IMR-90 (cell line): ENCODE data around the gene RASSF7. TPM values are rescaled to one million over a fixed set of nuclear protein-coding genes. Genes with fewer than 3 reads are reported as not detected.

Experiments
- ATAC-seq: fragments of 200-7000 bp; cut with Tn5 transposase; 2 replicates; pipeline ENCODE4 v1.9.1; 2020; ENCODE audit warnings: low read depth, mild to moderate bottlenecking, moderate library complexity
- BruUV-seq: library from RNA; stranded (reverse); fragments of 400-500 nt; replicated peaks from 2 replicates; lab custom pipeline; 2021; lab: Mats Ljungman, UMichigan
- CTCF ChIA-PET: fragments of 300-600 bp; formaldehyde crosslinking; extraction: SDS; loops from one replicate; lab custom pipeline; 2021; ENCODE audit warnings: antibody characterized with exemption; lab: Yijun Ruan, JAX
- POLR2A ChIA-PET: fragments of 300-600 bp; sonication (Branson Sonifier 250); formaldehyde crosslinking; loops from one replicate; lab custom pipeline; 2022; ENCODE audit warnings: antibody characterized with exemption; ENCODE audit not compliant: unreplicated experiment; lab: Charles Lee
- DNase-seq: peaks from one replicate; pipeline ENCODE4 v3.0.0; 2013
- H2AFZ ChIP-seq: replicated peaks from 2 replicates; pipeline ENCODE3; 2013; ENCODE audit warnings: low read length, mild to moderate bottlenecking; ENCODE audit not compliant: poor library complexity
- H2AK5ac ChIP-seq: 2 replicates; pipeline ENCODE4 v1.6.1; 2013; ENCODE audit warnings: low read depth, low read length, inconsistent platforms
- H2AK9ac ChIP-seq: replicated peaks from 2 replicates; pipeline ENCODE3; 2013; ENCODE audit warnings: mild to moderate bottlenecking, low read depth, low read length, moderate library complexity; ENCODE audit not compliant: poor library complexity
- H2BK120ac ChIP-seq: 2 replicates; pipeline ENCODE4 v1.6.1; 2013; ENCODE audit warnings: low read depth, low read length, inconsistent platforms
- H2BK15ac ChIP-seq: 3 replicates; pipeline ENCODE4 v1.6.1; 2013; ENCODE audit warnings: low read depth, low read length, inconsistent platforms
- H2BK20ac ChIP-seq: 2 replicates; pipeline ENCODE4 v1.6.1; 2013; ENCODE audit warnings: low read depth, mild to moderate bottlenecking, inconsistent platforms, low read length, moderate library complexity
- H2BK5ac ChIP-seq: 2 replicates; pipeline ENCODE4 v1.6.1; 2013; ENCODE audit warnings: mild to moderate bottlenecking, low read depth, low read length, inconsistent platforms; ENCODE audit not compliant: poor library complexity, severe bottlenecking
- H3K14ac ChIP-seq: replicated peaks from 2 replicates; pipeline ENCODE4 v1.6.1; 2013; ENCODE audit warnings: low read depth, low read length, inconsistent platforms
- H3K18ac ChIP-seq: 2 replicates; pipeline ENCODE4 v1.6.1; 2013; ENCODE audit warnings: low read depth, low read length, control low read depth
- H3K23ac ChIP-seq: 2 replicates; pipeline ENCODE4 v1.6.1; 2013; ENCODE audit warnings: low read depth, low read length, inconsistent platforms
- H3K27ac ChIP-seq: 2 replicates; pipeline ENCODE4 v1.5.1; 2013; ENCODE audit warnings: mild to moderate bottlenecking, control low read depth, low read length; ENCODE audit not compliant: insufficient read depth
- H3K27me3 ChIP-seq: 2 replicates; pipeline ENCODE4 v1.6.1; 2013; ENCODE audit warnings: low read length; ENCODE audit not compliant: control insufficient read depth, insufficient read depth
- H3K36me3 ChIP-seq: 2 replicates; pipeline ENCODE4 v1.6.1; 2013; ENCODE audit warnings: low read length, mixed read lengths; ENCODE audit not compliant: control insufficient read depth, insufficient read depth
- H3K4ac ChIP-seq: 2 replicates; pipeline ENCODE4 v1.6.1; 2013; ENCODE audit warnings: low read depth, low read length, inconsistent platforms
- H3K4me1 ChIP-seq: 2 replicates; pipeline ENCODE4 v1.6.1; 2013; ENCODE audit warnings: low read length, mixed read lengths; ENCODE audit not compliant: control insufficient read depth, insufficient read depth
- H3K4me2 ChIP-seq: 2 replicates; pipeline ENCODE4 v1.6.1; 2013; ENCODE audit warnings: low read depth, mild to moderate bottlenecking, control low read depth, low read length, moderate library complexity
- H3K4me3 ChIP-seq: 2 replicates; pipeline ENCODE4 v1.5.1; 2013; ENCODE audit warnings: low read depth, mild to moderate bottlenecking, control low read depth, low read length, moderate library complexity; ENCODE audit not compliant: insufficient read depth
- H3K56ac ChIP-seq: 2 replicates; pipeline ENCODE4 v1.6.1; 2013; ENCODE audit warnings: low read length, inconsistent platforms; ENCODE audit not compliant: insufficient read depth; ENCODE audit errors: extremely low read depth
- H3K79me1 ChIP-seq, 2 experiments: 2 replicates each; pipeline ENCODE4 v1.6.1; 2013; ENCODE audit warnings: low read length in 2 of 2, inconsistent platforms in 1 of 2, low read depth in 1 of 2
- H3K9ac ChIP-seq: 2 replicates; pipeline ENCODE4 v1.6.1; 2013; ENCODE audit warnings: low read depth, low read length, control low read depth
- H3K9me1 ChIP-seq: 2 replicates; pipeline ENCODE4 v1.6.1; 2013; ENCODE audit warnings: low read length, inconsistent platforms; ENCODE audit not compliant: insufficient read depth
- H3K9me3 ChIP-seq: 2 replicates; pipeline ENCODE4 v1.6.1; 2013; ENCODE audit warnings: low read length; ENCODE audit not compliant: control insufficient read depth, insufficient read depth
- H4K20me1 ChIP-seq: 2 replicates; pipeline ENCODE4 v1.6.1; 2013; ENCODE audit warnings: low read length, inconsistent platforms; ENCODE audit not compliant: insufficient read depth
- H4K5ac ChIP-seq: 2 replicates; pipeline ENCODE4 v1.6.1; 2013; ENCODE audit warnings: mild to moderate bottlenecking, low read depth, low read length, control low read depth
- H4K8ac ChIP-seq, 2 experiments: 2 replicates each; pipeline ENCODE4 v1.6.1; 2013; ENCODE audit warnings: low read depth in 2 of 2, low read length in 2 of 2, control low read depth in 1 of 2, inconsistent platforms in 1 of 2
- H4K91ac ChIP-seq: 2 replicates; pipeline ENCODE4 v1.6.1; 2013; ENCODE audit warnings: low read depth, low read length, inconsistent platforms; ENCODE audit not compliant: insufficient read depth
- RCOR1 ChIP-seq: IDR thresholded peaks from 2 replicates; pipeline ENCODE4 v1.6.1; 2012; ENCODE audit warnings: mild to moderate bottlenecking, low read length, improper control_type of control experiment; ENCODE audit not compliant: insufficient replicate concordance
- RFX5 ChIP-seq: IDR thresholded peaks from 2 replicates; pipeline ENCODE4 v1.8.0; 2012; ENCODE audit warnings: low read depth, mild to moderate bottlenecking, low read length, moderate library complexity
- WGBS, 2 experiments: methylation state at CpG; one replicate each; pipeline versions ENCODE4 v1.1.5 to v1.1.7; 2013; ENCODE audit warnings: missing lambda C conversion rate in 2 of 2; ENCODE audit not compliant: insufficient read length in 1 of 2; ENCODE audit errors: extremely low coverage in 2 of 2; 5-methylcytosine and 5-hydroxymethylcytosine counted together
- dilution Hi-C: fragments of 300-500 bp; cut with HindIII; formaldehyde crosslinking; loops from one replicate; pipeline ENCODE4 v1.14.3; 2018; ENCODE audit warnings: low sequenced_read_pairs; ENCODE audit not compliant: unreplicated experiment
- in situ Hi-C: fragments of 300-500 bp; cut with MboI; formaldehyde crosslinking; loops from 3 replicates; pipeline ENCODE4 v1.14.3; 2019; ENCODE audit warnings: low sequenced_read_pairs, inconsistent platforms, mixed read lengths
- intact Hi-C: fragments of 100-400 bp; cut with micrococcal nuclease; formaldehyde crosslinking; loops from 2 replicates; pipeline ENCODE4 v1.10.0; 2022
- polyA plus RNA-seq, 3 experiments: library from polyadenylated mRNA; depleted of rRNA; stranded (reverse); fragments of >200 nt; gene quantifications; 2 replicates each; pipeline ENCODE4 v1.2.3, GENCODE V29; 2012; ENCODE audit warnings: low replicate concordance in 1 of 3
- total RNA-seq: library from RNA; depleted of rRNA; stranded (reverse); fragments of >200 nt; gene quantifications from 2 replicates; pipeline ENCODE4 v1.2.3, GENCODE V29; 2012

The RASSF7 gene
- total and polyA plus RNA-seq, 2 of the 4 experiments (the other 2 are of a cell fraction): 6.8 to 18.5 TPM

- intact Hi-C loops: no loop called here
- Histone ChIP-seq H4K5ac (no peak overlapping the region), H2AK9ac (no peak overlapping the region), H2BK5ac (no peak overlapping the region), H4K20me1 (peaks cover 71% of the 10 kb centered on the region), H4K91ac (no peak overlapping the region), H3K56ac (no peak overlapping the region), H3K4me1 (peaks cover 12% of the 10 kb centered on the region), H2AFZ (no peak overlapping the region), H3K4me2 (no peak overlapping the region), H3K18ac (no peak overlapping the region), H3K79me1 (peaks cover 9 to 51% of the 10 kb centered on the region in 2 experiments), H3K23ac (0 out of 2 replicates have a peak overlapping the region, but pooled peaks have one; percentile 24), H2BK120ac (no peak overlapping the region), H4K8ac (no peak overlapping the region), H3K9me1 (peaks cover 21% of the 10 kb centered on the region), H3K4ac (no peak overlapping the region), H3K4me3 (no peak overlapping the region), H2BK15ac (no peak overlapping the region), H2AK5ac (no peak overlapping the region), H2BK20ac (no peak overlapping the region), H3K9ac (no peak overlapping the region), H3K27me3 (no peaks in the 10 kb centered on the region), H3K14ac (no peak overlapping the region), H3K9me3 (no peaks in the 10 kb centered on the region), H3K36me3 (peaks cover 20% of the 10 kb centered on the region), H3K27ac (no peak overlapping the region)
- dilution Hi-C loops: no loop called here
- TF ChIP-seq RFX5: no peak
- TF ChIP-seq RCOR1: no peak
- ChIA-PET POLR2A (no interaction called here), CTCF (no interaction called here)
- ATAC-seq: no peak
- BruUV-seq: no TSS peak
- 89% methylated on average over 5 of the region's 20 CpGs; no CpG with 5 or more reads in 1 of the 2 experiments for WGBS, 2 experiments
- peak; percentile 25 for DNase-seq
- in situ Hi-C loops: no loop called here
These were observed 19.2 kb downstream of the RASSF7 start for GRCh38 chr11:579830-580601.
